HCT116 (cell line): ENCODE results near the gene CADM3. TPM values are rescaled to one million over a fixed set of nuclear protein-coding genes. Genes with fewer than 3 reads are reported as not detected.

Experiments
- ATAC-seq: fragments of 200-7000 bp; cut with Tn5 transposase; 2 replicates; pipeline ENCODE4 v1.9.1; 2020; ENCODE audit warnings: mild to moderate bottlenecking, moderate library complexity
- BruUV-seq: library from RNA; stranded (reverse); fragments of 400-500 nt; replicated peaks from 2 replicates; lab custom pipeline; 2021; lab: Mats Ljungman, UMichigan
- CTCF ChIA-PET: fragments of 300-600 bp; sonication (Branson Sonifier 250); formaldehyde crosslinking; loops from one replicate; lab custom pipeline; 2021; ENCODE audit warnings: antibody characterized with exemption; lab: Charles Lee
- POLR2A ChIA-PET: fragments of 300-600, 350-600 bp; sonication (Branson Sonifier 250); formaldehyde crosslinking; loops from one replicate; lab custom pipeline; 2021; ENCODE audit warnings: antibody characterized with exemption; lab: Charles Lee
- RAD21 ChIA-PET, 2 experiments: fragments of 300-600 bp; sonication (Branson Sonifier 250); formaldehyde crosslinking; loops; one replicate each; lab custom pipeline; 2023; ENCODE audit warnings: low total read pairs in 2 of 2; ENCODE audit not compliant: uncharacterized antibody in 2 of 2, unreplicated experiment in 2 of 2, low non-redundant PET in 1 of 2; lab: Charles Lee
- DNase-seq: peaks from one replicate; pipeline ENCODE4 v3.0.0-alpha.2; 2010; ENCODE audit warnings: low read depth, low spot score
- H2AFZ ChIP-seq: fragments of 200-600 bp; shearing (Covaris generic), sonication (generic); 2 replicates; pipeline ENCODE4 v1.6.1; 2017; ENCODE audit warnings: low read depth, mixed run types, mixed read lengths, antibody characterized with exemption, low read length; ENCODE audit not compliant: poor library complexity, severe bottlenecking
- H3K27ac ChIP-seq: 2 replicates; pipeline ENCODE4 v1.5.1; 2012; ENCODE audit warnings: low read depth, low read length
- H3K27me3 ChIP-seq: fragments of 200-600 bp; sonication (generic); 2 replicates; pipeline ENCODE4 v1.6.1; 2016; ENCODE audit warnings: mixed run types, low read length, mixed read lengths; ENCODE audit not compliant: insufficient read depth
- H3K36me3 ChIP-seq, 2 experiments: fragments of 200-500 bp in 1 of 2; fragments of 200-600 bp in 1 of 2; sonication (Bioruptor generic) in 1 of 2; sonication (generic) in 1 of 2; 2 replicates each; pipeline versions ENCODE4 v1.5.1 to v1.6.1; 2014 to 2016; ENCODE audit warnings: low read length in 2 of 2, inconsistent platforms in 1 of 2, mixed read lengths in 1 of 2, mixed run types in 1 of 2; ENCODE audit not compliant: insufficient read depth in 2 of 2, control insufficient read depth in 1 of 2
- H3K4me1 ChIP-seq, 2 experiments: fragments of 200-600 bp in 1 of 2; sonication (generic) in 1 of 2; 2 replicates each; pipeline versions ENCODE4 v1.5.1 to v1.6.1; 2012 to 2017; ENCODE audit warnings: low read length in 2 of 2, inconsistent platforms in 1 of 2, mild to moderate bottlenecking in 1 of 2, mixed read lengths in 1 of 2, mixed run types in 1 of 2, moderate library complexity in 1 of 2; ENCODE audit not compliant: insufficient read depth in 2 of 2, control insufficient read depth in 1 of 2
- H3K4me2 ChIP-seq: fragments of 200-600 bp; sonication (generic); 2 replicates; pipeline ENCODE4 v1.6.1; 2017; ENCODE audit warnings: mixed run types, low read length, mixed read lengths
- H3K4me3 ChIP-seq, 2 experiments: fragments of 200-600 bp in 1 of 2; sonication (generic) in 1 of 2; replicated peaks in 1 of 2; 2 replicates each; pipeline ENCODE4 v1.5.1; 2011 to 2016; ENCODE audit warnings: low read length in 2 of 2, control low read depth in 1 of 2, low read depth in 1 of 2, mild to moderate bottlenecking in 1 of 2, mixed read lengths in 1 of 2, mixed run types in 1 of 2
- H3K79me2 ChIP-seq: fragments of 200-600 bp; sonication (generic); 2 replicates; pipeline ENCODE4 v1.6.1; 2017; ENCODE audit warnings: mild to moderate bottlenecking, mixed run types, low read length, moderate library complexity, mixed read lengths; ENCODE audit not compliant: insufficient read depth
- H3K9ac ChIP-seq: fragments of 200-600 bp; sonication (generic); 2 replicates; pipeline ENCODE4 v1.6.1; 2016; ENCODE audit warnings: low read length, mixed read lengths
- H3K9me2 ChIP-seq: fragments of 200-600 bp; sonication (generic), shearing (Covaris generic); 2 replicates; pipeline ENCODE4 v1.6.1; 2017; ENCODE audit warnings: mixed run types, mild to moderate bottlenecking, moderate library complexity; ENCODE audit not compliant: insufficient read depth
- H3K9me3 ChIP-seq, 2 experiments: fragments of 200-500 bp in 1 of 2; fragments of 200-600 bp in 1 of 2; sonication (Bioruptor generic) in 1 of 2; sonication (generic) in 1 of 2; 2 replicates each; pipeline ENCODE4 v1.6.1; 2014 to 2017; ENCODE audit warnings: low read length in 2 of 2, mixed read lengths in 2 of 2, inconsistent platforms in 1 of 2, low read depth in 1 of 2, mild to moderate bottlenecking in 1 of 2, mixed run types in 1 of 2, moderate library complexity in 1 of 2; ENCODE audit not compliant: control insufficient read depth in 1 of 2, insufficient read depth in 1 of 2
- H4K20me1 ChIP-seq: fragments of 200-600 bp; sonication (generic), shearing (Covaris generic); 2 replicates; pipeline ENCODE4 v1.6.1; 2017; ENCODE audit warnings: mixed run types, mild to moderate bottlenecking, moderate library complexity; ENCODE audit not compliant: insufficient read depth
- ATF3 ChIP-seq: IDR thresholded peaks from 2 replicates; pipeline ENCODE4 v1.6.1; 2012
- CBX3 ChIP-seq: IDR thresholded peaks from 2 replicates; pipeline ENCODE4 v1.6.1; 2012; ENCODE audit warnings: low read depth
- CEBPB ChIP-seq: IDR thresholded peaks from 2 replicates; pipeline ENCODE4 v1.6.1; 2012; ENCODE audit warnings: low read depth
- CTCF ChIP-seq, 3 experiments: fragments of 200-600 bp in 1 of 3; sonication (generic) in 1 of 3; IDR thresholded peaks in 2 of 3; conservative IDR thresholded peaks in 1 of 3; 2 replicates each; pipeline ENCODE4 v1.5.1; 2012 to 2017; ENCODE audit warnings: low read depth in 2 of 3, low read length in 2 of 3, antibody characterized with exemption in 1 of 3, borderline replicate concordance in 1 of 3, control low read depth in 1 of 3, mild to moderate bottlenecking in 1 of 3, mixed read lengths in 1 of 3, mixed run types in 1 of 3, moderate library complexity in 1 of 3; ENCODE audit not compliant: insufficient read depth in 1 of 3
- EGR1 ChIP-seq: IDR thresholded peaks from 2 replicates; pipeline ENCODE4 v1.6.1; 2012; ENCODE audit warnings: low read depth
- FOSL1 ChIP-seq: IDR thresholded peaks from 2 replicates; pipeline ENCODE4 v1.6.1; 2012; ENCODE audit warnings: low read depth
- JUND ChIP-seq: IDR thresholded peaks from 2 replicates; pipeline ENCODE4 v1.6.1; 2012
- MAX ChIP-seq: IDR thresholded peaks from 2 replicates; pipeline ENCODE4 v1.6.1; 2012
- POLR2A ChIP-seq: IDR thresholded peaks from 2 replicates; pipeline ENCODE4 v1.7.0; 2011; ENCODE audit warnings: borderline replicate concordance; ENCODE audit not compliant: insufficient read depth, insufficient read length; ENCODE audit errors: extremely low read depth
- REST ChIP-seq: IDR thresholded peaks from 2 replicates; pipeline ENCODE4 v1.6.1; 2012; ENCODE audit warnings: low read depth
- SIN3A ChIP-seq: IDR thresholded peaks from 2 replicates; pipeline ENCODE4 v1.6.1; 2012; ENCODE audit warnings: low read depth
- SRF ChIP-seq: IDR thresholded peaks from 2 replicates; pipeline ENCODE4 v1.6.1; 2012; ENCODE audit warnings: low read depth
- TCF7L2 ChIP-seq: IDR thresholded peaks from 2 replicates; pipeline ENCODE4 v1.7.0; 2011; ENCODE audit warnings: borderline replicate concordance, inconsistent platforms; ENCODE audit not compliant: insufficient read depth, insufficient read length; ENCODE audit errors: extremely low read depth
- ZBTB33 ChIP-seq: IDR thresholded peaks from 2 replicates; pipeline ENCODE4 v1.6.1; 2011; ENCODE audit warnings: mild to moderate bottlenecking, low read length, moderate library complexity; ENCODE audit not compliant: insufficient replicate concordance; ENCODE audit errors: extremely low read depth
- ZNF274 ChIP-seq: fragments of 200-500 bp; sonication (Bioruptor generic); IDR thresholded peaks from 2 replicates; pipeline ENCODE4 v1.6.1; 2014; ENCODE audit warnings: mild to moderate bottlenecking, low read depth, low read length, inconsistent platforms
- intact Hi-C: fragments of 100-400 bp; cut with micrococcal nuclease; formaldehyde crosslinking; loops from 2 replicates; pipeline ENCODE4 v1.10.0; 2022
- total RNA-seq: library from RNA; stranded (reverse); gene quantifications from one replicate; pipeline ENCODE4 v1.2.1, GENCODE V29; 2021; ENCODE audit not compliant: unreplicated experiment

Gene CADM3
- total RNA-seq, 1 experiment from 2014 or later = not detected

- H3K4me3 ChIP-seq = no peak overlapping the region
These were observed 17.0 kb downstream of the CADM3 start for GRCh38 chr1:159188375-159188788.

More at GRCh38 chr1:159188375-159188788, 17.0 kb downstream of the CADM3 start:
- Histone ChIP-seq H3K27me3 (peaks cover 51% of the 10 kb centered on the region; the same call in 1 of the 2 replicates), H3K9me2 (no peaks in the 10 kb centered on the region), H3K9ac (no peak overlapping the region), H3K9me3 (no peaks in the 10 kb centered on the region), H3K4me1 (no peaks in the 10 kb centered on the region), H2AFZ (no peak overlapping the region), H3K79me2 (no peaks in the 10 kb centered on the region), H3K27ac (no peak overlapping the region)
- POLR2A ChIA-PET = no interaction called here
- intact Hi-C loops = no loop called here
- no peak for DNase-seq
- ATAC-seq = no peak
- no peak for TF ChIP-seq MAX
- TF ChIP-seq REST = no peak
- TF ChIP-seq ZBTB33 = no peak
- no peak for TF ChIP-seq SIN3A
- TF ChIP-seq ATF3 = no peak
- TF ChIP-seq JUND = no peak
- TF ChIP-seq CTCF (IDR thresholded peaks at IDR 0.05 in 2 of 3, conservative IDR thresholded peaks at IDR 0.05 in 1 of 3; ENCODE audit: borderline replicate concordance in 1 of 3, insufficient read depth in 1 of 3, low read depth in 2 of 3, low read length in 2 of 3) = no peak
- TF ChIP-seq CEBPB = no peak
- TF ChIP-seq CBX3 = no peak
- no peak for TF ChIP-seq FOSL1
- no peak for TF ChIP-seq SRF
- no peak for TF ChIP-seq EGR1
- no peak for TF ChIP-seq ZNF274
- no peak for TF ChIP-seq POLR2A
- TF ChIP-seq TCF7L2 = no peak
- TF ChIP-seq, all 23 proteins: peak for 0
- BruUV-seq = no TSS peak
- H3K4me2 ChIP-seq = no peak overlapping the region
- H4K20me1 ChIP-seq = no peaks in the 10 kb centered on the region
- H3K36me3 ChIP-seq = no peaks in the 10 kb centered on the region
- ChIA-PET CTCF (no interaction called here), RAD21 (no interaction called here)
